ENCODE results near the gene MED12L. TPM values are rescaled to one million over a fixed set of nuclear protein-coding genes. Genes with fewer than 3 reads are reported as not detected.

MED12L gene
- total RNA-seq, 1 experiment from 2014 or later: 14.9 TPM

GRCh38 chr3:151356794-151357462, 271.5 kb downstream of the MED12L start:
- H3K27me3 Mint-ChIP-seq (ENCODE audit: low read depth): no peaks in the 10 kb centered on the region
- no peak overlapping the region for H3T11ph ChIP-seq (ENCODE audit: low read length)
- no peaks in the 10 kb centered on the region for H3K79me2 ChIP-seq (ENCODE audit: insufficient read depth, low read length)
- no peaks in the 10 kb centered on the region; a peak in 1 of 5 replicates for H3K9me3 Mint-ChIP-seq
- no peaks in the 10 kb centered on the region for H4K20me1 ChIP-seq (ENCODE audit: control insufficient read depth, insufficient read depth, insufficient read length)
- no peak overlapping the region for H3K27ac ChIP-seq (ENCODE audit: insufficient read length, low read depth, low read length)
- H2BK20ac ChIP-seq (ENCODE audit: low read depth, low read length, poor library complexity, severe bottlenecking): no peak overlapping the region
- no peaks in the 10 kb centered on the region for H3K79me1 ChIP-seq (ENCODE audit: insufficient read depth, low read depth, low read length, poor library complexity, severe bottlenecking)
- H3K4me3 Mint-ChIP-seq: no peak overlapping the region
- no peak overlapping the region for H2BK15ac ChIP-seq (ENCODE audit: low read depth, low read length)
- no peak for DNase-seq
- no peak overlapping the region for H4K5ac ChIP-seq (ENCODE audit: insufficient read length, low read depth, low read length)
- H4K91ac ChIP-seq (ENCODE audit: insufficient read length, low read depth, low read length): no peak overlapping the region
- H2BK120ac ChIP-seq (ENCODE audit: low read depth, low read length, poor library complexity, severe bottlenecking): no peak overlapping the region
- no peak overlapping the region for H3K14ac ChIP-seq (ENCODE audit: insufficient read depth, low read length)
- peaks cover 2 to 5% (median 3%) of the 10 kb centered on the region in 3 experiments; a peak in 4 of 7 replicates for H3K36me3 Mint-ChIP-seq (ENCODE audit: insufficient read depth in 1 of 3, low read depth in 3 of 3)
- H3K9me3 ChIP-seq (ENCODE audit: control insufficient read depth, low read depth, low read length): no peaks in the 10 kb centered on the region
- H2BK5ac ChIP-seq (ENCODE audit: insufficient read length, low read length): no peak overlapping the region
- no peak overlapping the region for H2AK5ac ChIP-seq (ENCODE audit: insufficient read length, low read length)
- no peak overlapping the region for H3K4me2 ChIP-seq (ENCODE audit: insufficient read depth, insufficient read length, low read length)
- WGBS (ENCODE audit: extremely low coverage, insufficient read length, low lambda C conversion rate): no CpG with 5 or more reads among the region's 2 CpGs
- H3K27me3 ChIP-seq (ENCODE audit: insufficient read depth, low read length): no peaks in the 10 kb centered on the region
- TF ChIP-seq CTCF (conservative IDR thresholded peaks at IDR 0.05): no peak
- no peaks in the 10 kb centered on the region for H3K23me2 ChIP-seq (ENCODE audit: insufficient read length, low read depth, low read length, poor library complexity, severe bottlenecking)
- no peak overlapping the region for H3K23ac ChIP-seq (ENCODE audit: insufficient read length, low read depth, low read length)
- H3K4me1 Mint-ChIP-seq: peaks cover 3 to 5% of the 10 kb centered on the region in 2 experiments; a peak in 3 of 4 replicates
- H3K4me1 ChIP-seq (ENCODE audit: insufficient read depth, low read length): no peaks in the 10 kb centered on the region
- H2BK12ac ChIP-seq (ENCODE audit: insufficient read length, low read depth, low read length): no peak overlapping the region
- no peak overlapping the region for H3K18ac ChIP-seq (ENCODE audit: insufficient read length, low read depth, low read length)
- no peak overlapping the region for H3K27ac Mint-ChIP-seq
- H4K8ac ChIP-seq (replicated peaks; ENCODE audit: insufficient read length, low read depth, low read length): no peak overlapping the region
- H3K4ac ChIP-seq (ENCODE audit: low read depth, low read length): no peak overlapping the region
- no peak overlapping the region for H3K56ac ChIP-seq (ENCODE audit: insufficient read length, low read depth, low read length)
- H3K9ac ChIP-seq (ENCODE audit: extremely low read depth, insufficient read length, low read length): no peak overlapping the region
- H2AFZ ChIP-seq (ENCODE audit: low read length): no peak overlapping the region

Measured in H9 (cell line).